DOHH2 (cell line): ENCODE measurements around the gene RGS13.

Experiments
- H3F3A ChIP-seq: fragments of 200-600 bp; sonication (generic), shearing (Covaris generic); 2 replicates; pipeline ENCODE4 v1.6.0; 2016; ENCODE audit warnings: antibody characterized with exemption, mild to moderate bottlenecking; ENCODE audit not compliant: control insufficient read depth, insufficient read depth
- H3K27ac ChIP-seq: fragments of 200-600 bp; sonication (generic); 2 replicates; pipeline ENCODE4 v1.5.1; 2014; ENCODE audit warnings: low read depth, mild to moderate bottlenecking, low read length, moderate library complexity
- H3K27me3 ChIP-seq: fragments of 200-600 bp; sonication (generic); 2 replicates; pipeline ENCODE4 v1.6.1; 2014; ENCODE audit warnings: mild to moderate bottlenecking, low read length, mixed read lengths; ENCODE audit not compliant: control insufficient read depth
- H3K36me3 ChIP-seq: fragments of 200-600 bp; sonication (generic); 2 replicates; pipeline ENCODE4 v1.6.1; 2014; ENCODE audit warnings: mild to moderate bottlenecking, low read length, moderate library complexity, mixed read lengths; ENCODE audit not compliant: control insufficient read depth
- H3K4me1 ChIP-seq: fragments of 200-600 bp; sonication (generic); 2 replicates; pipeline ENCODE4 v1.6.1; 2014; ENCODE audit warnings: mild to moderate bottlenecking, low read length, mixed read lengths; ENCODE audit not compliant: control insufficient read depth
- H3K4me2 ChIP-seq: fragments of 200-600 bp; sonication (generic); 2 replicates; pipeline ENCODE4 v1.6.0; 2014; ENCODE audit warnings: mild to moderate bottlenecking, low read length, moderate library complexity
- H3K4me3 ChIP-seq: fragments of 200-600 bp; sonication (generic); 2 replicates; pipeline ENCODE4 v1.5.1; 2014; ENCODE audit warnings: mild to moderate bottlenecking, low read length, mixed read lengths
- H3K79me2 ChIP-seq: fragments of 200-600 bp; sonication (generic); 2 replicates; pipeline ENCODE4 v1.6.1; 2014; ENCODE audit warnings: mild to moderate bottlenecking, low read length, mixed read lengths; ENCODE audit not compliant: control insufficient read depth
- H3K9me2 ChIP-seq: fragments of 200-600 bp; sonication (generic); replicated peaks from 2 replicates; pipeline ENCODE4 v1.6.1; 2014; ENCODE audit warnings: mild to moderate bottlenecking, low read length, mixed read lengths; ENCODE audit not compliant: control insufficient read depth
- H3K9me3 ChIP-seq: fragments of 200-600 bp; sonication (generic); 2 replicates; pipeline ENCODE4 v1.6.1; 2014; ENCODE audit warnings: antibody characterized with exemption, low read length, mixed read lengths; ENCODE audit not compliant: control insufficient read depth, insufficient read depth
- H4K20me1 ChIP-seq: fragments of 200-600 bp; sonication (generic); 2 replicates; pipeline ENCODE4 v1.6.0; 2014; ENCODE audit warnings: low read depth, mild to moderate bottlenecking, antibody characterized with exemption, low read length, moderate library complexity; ENCODE audit not compliant: control insufficient read depth, insufficient read depth
- CTCF ChIP-seq: fragments of 200-600 bp; sonication (generic); IDR thresholded peaks from one replicate; pipeline ENCODE4 v1.5.1; 2014; ENCODE audit warnings: antibody characterized with exemption, mild to moderate bottlenecking, low read depth, low read length; ENCODE audit not compliant: poor library complexity, severe bottlenecking
- EZH2phosphoT487 ChIP-seq: fragments of 200-600 bp; sonication (generic); IDR thresholded peaks from 2 replicates; pipeline ENCODE4 v1.6.1; 2017; ENCODE audit warnings: borderline replicate concordance, mild to moderate bottlenecking, antibody characterized with exemption, low read length, moderate library complexity, mixed read lengths

The RGS13 gene

GRCh38 chr1:192702212-192702902 lies 66.4 kb downstream of the RGS13 start:
- Histone ChIP-seq H3K4me3 (no peak overlapping the region), H3F3A (no peaks in the 10 kb centered on the region), H3K27me3 (no peaks in the 10 kb centered on the region), H3K79me2 (no peaks in the 10 kb centered on the region), H3K9me2 (no peaks in the 10 kb centered on the region), H3K4me2 (no peak overlapping the region), H3K36me3 (no peaks in the 10 kb centered on the region), H3K27ac (no peak overlapping the region), H3K9me3 (no peaks in the 10 kb centered on the region), H4K20me1 (no peaks in the 10 kb centered on the region), H3K4me1 (peaks cover 3% of the 10 kb centered on the region)
- TF ChIP-seq CTCF (no peak), EZH2phosphoT487 (no peak)

GRCh38 chr1:192703283-192704206 lies 67.6 kb downstream of the RGS13 start:
- Histone ChIP-seq H3K79me2 (no peaks in the 10 kb centered on the region), H3K9me3 (no peaks in the 10 kb centered on the region), H3K9me2 (no peaks in the 10 kb centered on the region), H3F3A (no peaks in the 10 kb centered on the region), H4K20me1 (no peaks in the 10 kb centered on the region), H3K4me2 (0 out of 2 replicates have a peak overlapping the region, but pooled peaks have one; percentile 25), H3K4me1 (peaks cover 3% of the 10 kb centered on the region), H3K27me3 (no peaks in the 10 kb centered on the region), H3K4me3 (no peak overlapping the region), H3K36me3 (no peaks in the 10 kb centered on the region), H3K27ac (no peak overlapping the region)
- TF ChIP-seq EZH2phosphoT487 = no peak

GRCh38 chr1:192705510-192705909 lies 69.6 kb downstream of the RGS13 start:
- TF ChIP-seq CTCF (no peak), EZH2phosphoT487 (no peak)
- H3K9me2 ChIP-seq = no peaks in the 10 kb centered on the region
- H3K4me3 ChIP-seq = no peak overlapping the region
- H4K20me1 ChIP-seq = no peaks in the 10 kb centered on the region
- no peaks in the 10 kb centered on the region for H3K9me3 ChIP-seq
- H3K36me3 ChIP-seq = no peaks in the 10 kb centered on the region
- no peaks in the 10 kb centered on the region for H3K27me3 ChIP-seq
- no peaks in the 10 kb centered on the region for H3F3A ChIP-seq
- no peaks in the 10 kb centered on the region for H3K79me2 ChIP-seq
- H3K27ac ChIP-seq = no peak overlapping the region
- H3K4me1 ChIP-seq = peaks cover 3% of the 10 kb centered on the region
- no peak overlapping the region for H3K4me2 ChIP-seq

GRCh38 chr1:192706936-192707335 lies 71.0 kb downstream of the RGS13 start:
- Histone ChIP-seq H3K27ac (no peak overlapping the region), H3K9me3 (no peaks in the 10 kb centered on the region), H3K9me2 (no peaks in the 10 kb centered on the region), H3K79me2 (no peaks in the 10 kb centered on the region), H3K36me3 (no peaks in the 10 kb centered on the region), H3K4me3 (no peak overlapping the region), H3F3A (no peaks in the 10 kb centered on the region), H3K4me1 (no peaks in the 10 kb centered on the region), H3K27me3 (no peaks in the 10 kb centered on the region), H3K4me2 (no peak overlapping the region), H4K20me1 (no peaks in the 10 kb centered on the region)
- TF ChIP-seq CTCF (no peak), EZH2phosphoT487 (no peak)
